Stimulated activated CD8-positive, alpha-beta memory T cell treated with anti-CD3 and anti-CD28 coated beads, Interleukin-4, amount 100 ng/mL, for 24 hours (primary cell): ENCODE measurements around the gene FAM163B.

ENCODE experiments used
- DNase-seq: peaks from one replicate; pipeline ENCODE4 v3.0.0-alpha.2; 2020; ENCODE audit warnings: low read depth

FAM163B gene

DNA sequence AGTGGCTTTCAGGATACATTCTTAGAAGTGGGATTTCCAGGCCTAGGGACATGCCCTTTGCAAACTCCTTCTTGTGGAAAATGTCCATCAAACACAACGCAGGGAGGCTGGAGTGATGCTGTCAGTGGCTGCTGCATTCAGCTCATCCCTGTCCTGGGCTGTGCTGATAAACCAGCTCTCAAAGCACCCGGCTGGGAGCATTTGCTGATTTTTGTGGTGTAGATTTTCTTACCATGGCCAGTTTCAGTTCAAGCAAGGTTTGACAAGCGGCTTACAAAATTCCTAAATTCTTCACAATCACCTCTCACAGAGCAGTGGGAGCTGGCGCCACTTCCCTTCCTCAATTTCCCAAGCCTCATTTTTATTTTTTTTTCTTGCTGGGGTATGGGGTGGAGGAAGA lies 28.2 kb downstream of the FAM163B start:
- DNase-seq = no peak

DNA sequence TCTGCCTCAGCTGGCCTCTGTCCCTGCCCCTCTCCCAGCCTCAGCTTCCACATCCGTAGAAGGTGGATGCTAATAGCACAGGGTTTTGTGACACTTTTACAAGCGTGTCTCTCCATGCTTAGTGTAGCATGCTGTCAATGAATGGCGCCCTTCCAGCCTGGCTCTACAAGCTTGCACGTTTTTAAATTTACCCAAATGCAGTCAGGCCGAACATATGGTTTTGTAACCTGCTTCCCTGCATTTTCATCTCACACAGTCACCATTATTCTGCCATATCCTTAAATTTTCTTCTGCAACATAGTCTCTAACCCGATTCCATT lies 28.8 kb downstream of the FAM163B start:
- no peak for DNase-seq

DNA sequence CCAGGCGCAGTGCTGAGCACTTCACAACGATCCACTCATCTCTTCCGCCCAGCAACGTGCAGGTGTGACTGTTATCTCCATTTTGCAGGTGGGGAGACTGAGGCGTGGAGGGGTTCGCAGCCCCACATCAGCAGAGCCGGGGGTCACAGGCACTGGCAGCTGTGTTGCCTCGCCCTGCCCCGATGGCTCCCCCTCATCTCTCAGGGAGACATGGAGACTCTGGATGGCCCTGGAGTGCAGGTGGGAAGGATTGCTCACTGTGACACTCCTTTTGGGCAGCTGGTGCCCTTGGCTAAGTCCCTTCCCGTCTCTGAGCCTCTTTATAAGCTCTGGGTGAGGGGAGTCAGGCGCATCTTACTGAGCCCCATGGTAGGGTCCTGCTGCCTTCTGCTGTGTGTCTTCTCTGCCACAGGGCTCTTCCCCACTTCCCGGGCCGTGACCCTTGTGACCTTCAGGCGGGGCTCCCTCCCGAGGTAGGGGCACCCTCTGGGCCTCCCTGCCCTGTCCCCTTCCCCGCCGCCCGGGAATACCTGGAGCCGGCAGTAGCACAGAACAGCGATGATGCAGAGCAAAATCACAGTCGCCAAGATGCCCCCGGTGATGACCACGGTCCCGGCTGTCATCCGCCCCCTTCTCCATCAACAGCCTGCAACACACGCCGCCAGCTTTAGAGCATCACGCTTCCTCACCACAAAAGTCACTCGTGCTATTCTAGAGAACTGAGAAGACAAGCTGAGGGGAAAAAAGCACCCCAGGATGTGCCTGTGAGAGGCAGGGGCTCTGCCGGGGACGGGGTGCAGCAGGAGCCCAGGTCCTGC lies 29.4 kb downstream of the FAM163B start:
- DNase-seq = no peak

DNA sequence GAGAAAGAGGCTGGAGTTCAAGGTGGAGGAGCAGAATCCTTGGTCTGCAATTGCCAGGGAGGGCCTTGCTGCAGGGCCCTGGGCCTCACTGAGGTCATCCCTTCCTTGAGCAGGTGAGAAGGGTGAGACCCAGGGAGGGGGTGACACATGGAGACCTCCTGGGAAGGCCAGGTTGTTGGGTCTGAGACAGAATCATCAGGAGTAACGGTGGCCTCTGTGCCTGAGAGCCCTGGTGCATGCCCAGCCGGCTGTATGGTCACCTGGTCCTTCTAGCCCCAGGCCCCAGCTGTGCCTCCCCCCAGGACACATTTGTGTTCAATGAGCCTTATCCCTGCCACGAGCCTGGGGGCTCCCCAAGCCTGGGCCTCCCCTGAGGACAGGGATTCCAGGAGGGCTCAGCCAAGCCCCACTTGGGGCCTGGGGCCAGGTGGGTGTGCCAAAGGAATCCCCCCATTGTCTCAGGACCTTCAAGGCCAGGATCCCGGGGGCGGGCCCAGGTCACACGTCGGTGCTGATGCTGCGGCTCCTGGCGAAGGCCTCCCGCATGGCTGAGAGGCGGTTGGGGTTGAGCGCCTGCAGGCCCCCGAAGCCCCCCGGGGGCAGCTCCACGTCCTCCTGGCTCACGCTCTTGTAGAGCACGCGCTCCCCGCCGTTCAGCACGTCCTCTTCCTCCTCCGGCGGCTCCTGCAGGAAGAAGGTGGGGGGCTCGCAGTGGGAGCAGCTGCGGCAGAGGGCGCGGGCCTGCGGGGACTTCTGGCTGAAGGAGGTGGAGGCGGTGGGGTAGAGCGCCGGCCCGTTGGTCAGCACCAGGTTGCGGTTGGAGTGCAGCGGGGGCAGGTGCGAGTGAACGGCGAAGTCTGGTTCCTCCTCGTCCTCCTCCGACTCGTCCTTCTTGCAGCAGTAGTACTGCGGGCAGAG lies 30.4 kb downstream of the FAM163B start:
- no peak for DNase-seq

DNA sequence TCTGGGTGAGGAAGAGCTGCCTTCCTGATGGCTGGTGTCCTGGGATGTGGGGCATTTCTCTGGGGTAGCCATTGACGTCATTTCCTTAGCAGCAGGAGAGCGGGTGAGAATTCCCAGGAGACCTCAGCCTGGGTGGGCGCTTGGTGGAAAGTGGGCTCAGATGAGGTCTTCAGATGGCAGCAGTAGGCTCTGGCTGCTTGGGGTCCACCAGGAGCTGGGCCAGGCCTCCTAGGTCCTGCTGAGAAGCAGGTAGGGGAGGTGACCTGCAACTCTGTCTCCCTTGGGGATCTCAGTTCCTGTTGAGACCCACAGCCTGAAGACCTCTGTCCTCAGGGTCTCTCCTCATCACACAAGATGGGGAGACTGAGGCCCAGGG lies 31.5 kb downstream of the FAM163B start:
- DNase-seq = no peak

DNA sequence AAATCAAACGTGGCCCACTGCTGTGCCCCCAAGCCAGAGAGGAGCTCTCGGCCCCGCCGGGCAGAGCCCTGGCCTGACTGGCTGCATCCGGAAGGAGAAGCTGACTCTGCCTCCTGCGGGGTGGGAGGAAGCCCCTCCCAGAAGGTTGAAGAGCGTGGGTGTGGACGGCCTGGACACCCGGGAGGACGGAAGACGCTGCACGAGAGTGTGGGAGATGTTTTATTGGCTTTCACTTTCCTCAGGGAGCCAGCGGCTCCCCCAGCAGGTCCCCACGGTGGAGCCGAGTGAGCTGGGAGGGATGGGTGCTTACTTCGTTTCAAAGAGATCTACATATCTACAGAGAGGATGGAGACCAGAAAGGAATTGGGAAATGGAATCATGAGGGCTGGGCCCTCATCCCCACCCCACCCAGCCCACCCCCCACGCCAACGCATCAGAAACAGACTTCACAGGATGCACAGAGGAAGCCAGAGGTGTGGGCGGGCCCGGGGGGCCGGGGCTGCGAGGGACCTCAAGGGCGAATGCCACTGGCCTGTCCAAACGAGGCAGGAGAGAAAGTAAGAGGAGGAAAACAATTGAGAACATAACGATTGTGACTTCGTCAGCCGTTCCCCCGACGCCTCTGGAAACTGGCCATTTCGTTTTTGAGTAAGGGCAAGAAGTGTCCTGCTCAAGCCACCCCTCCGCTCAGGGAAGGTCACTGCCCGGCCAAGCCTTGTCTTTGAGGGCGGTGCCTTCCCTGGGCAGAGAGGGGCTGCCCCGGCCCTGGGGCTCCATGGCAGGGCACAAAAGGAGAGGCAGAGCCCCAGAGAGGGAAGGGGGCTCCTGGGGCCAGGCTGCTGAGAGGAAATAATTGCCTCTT lies 32.1 kb downstream of the FAM163B start:
- DNase-seq = no peak

DNA sequence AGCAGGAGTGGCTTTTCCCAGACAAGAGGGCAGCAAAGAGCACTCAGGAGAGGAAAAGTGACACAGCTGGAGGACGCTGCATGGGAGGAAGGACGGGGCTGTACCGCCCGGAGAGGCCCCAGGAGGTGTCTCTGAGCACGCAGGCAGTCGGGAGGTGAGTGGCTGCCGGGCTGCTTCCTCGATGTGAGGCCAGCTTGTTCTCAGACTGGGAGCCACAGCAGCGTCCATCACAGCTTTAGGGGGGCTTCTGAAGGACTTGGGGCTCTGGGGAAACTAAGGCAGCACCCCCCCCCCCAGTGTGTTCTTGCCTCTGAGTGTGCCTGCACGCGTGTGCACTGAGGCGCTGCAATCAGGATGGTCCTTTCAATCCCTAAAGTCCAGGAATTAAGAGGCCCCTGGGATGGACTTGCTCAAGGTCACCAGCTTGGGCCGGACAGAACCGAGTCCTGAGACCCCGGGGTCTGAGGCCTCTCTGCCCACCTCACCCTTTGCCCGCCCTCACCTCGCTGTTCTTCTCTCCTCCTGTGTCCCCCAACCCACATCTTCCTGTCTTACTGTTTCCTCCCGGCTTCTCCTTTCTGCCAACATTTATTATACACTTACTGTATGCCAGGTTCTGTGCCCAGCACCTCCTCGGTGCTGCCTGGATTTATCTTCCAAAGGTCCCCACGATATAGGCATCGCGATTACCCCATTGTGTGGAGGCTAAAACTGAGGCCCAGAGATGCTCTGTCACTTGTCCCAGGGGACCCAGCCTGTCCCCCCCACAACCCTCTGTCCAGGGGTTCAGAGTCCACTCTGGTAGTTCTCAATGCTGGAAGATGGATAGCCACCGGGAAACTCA lies 32.9 kb downstream of the FAM163B start:
- DNase-seq = no peak

DNA sequence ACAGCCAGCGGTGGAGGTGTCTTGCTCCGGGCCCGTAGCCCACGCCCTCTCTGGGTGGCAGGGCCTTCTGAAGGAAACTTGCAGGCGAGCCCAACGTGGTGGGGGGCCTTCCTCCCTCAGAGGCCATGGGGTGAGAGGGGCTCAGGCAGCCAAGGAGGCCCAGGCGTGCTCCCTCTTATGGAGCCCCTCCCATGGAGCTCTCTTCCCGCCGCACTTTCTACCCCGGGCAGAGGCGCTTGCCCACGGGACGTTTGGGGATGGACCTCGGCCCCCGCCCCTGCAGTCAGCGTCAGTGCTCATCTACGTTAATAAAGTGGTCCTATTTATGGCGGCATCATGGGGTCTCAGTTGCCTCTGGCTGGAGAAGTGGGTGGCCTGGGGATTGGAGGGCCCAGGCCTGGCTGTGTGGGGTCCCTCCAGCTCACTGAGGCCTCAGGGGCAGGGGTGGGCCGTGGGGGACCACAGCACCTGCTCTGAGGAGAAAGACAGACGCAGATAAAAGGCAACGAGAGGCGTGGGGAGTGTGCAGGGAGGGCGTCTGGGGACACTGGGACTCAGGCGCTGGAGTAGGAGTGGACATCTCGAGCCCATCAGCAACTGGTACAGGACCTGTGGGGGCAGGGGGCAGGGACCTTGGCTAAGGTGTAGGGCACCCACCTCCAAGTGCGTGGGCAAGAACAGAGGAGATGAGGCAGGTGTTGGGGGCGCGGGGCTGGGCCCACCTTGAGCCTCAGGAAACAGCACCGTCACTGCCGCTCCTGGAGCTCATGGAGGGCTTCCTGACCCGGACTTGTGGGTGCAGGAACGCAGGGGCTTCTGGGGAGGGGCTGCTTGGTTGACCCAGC lies 33.8 kb downstream of the FAM163B start:
- DNase-seq = no peak

DNA sequence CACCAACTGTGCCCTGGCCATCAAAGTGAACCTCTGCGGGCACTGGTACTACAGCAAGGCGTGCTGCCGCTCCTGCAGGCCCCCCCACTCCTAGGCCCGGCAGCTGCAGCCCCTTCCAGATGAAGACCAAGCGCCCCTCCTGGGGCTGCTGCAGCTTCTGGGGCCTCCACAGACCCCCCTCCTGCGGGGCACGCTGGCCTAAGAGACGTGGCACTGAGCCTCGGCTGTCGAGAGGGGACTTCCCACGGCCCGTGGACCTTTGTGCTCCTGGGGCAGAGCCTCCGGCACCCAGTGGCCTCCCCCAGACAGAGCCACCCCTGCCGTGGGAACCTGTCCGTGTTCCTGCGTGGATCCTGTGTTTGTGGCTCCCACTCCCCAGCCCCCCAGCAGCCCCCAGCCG lies 34.4 kb downstream of the FAM163B start:
- no peak for DNase-seq

DNA sequence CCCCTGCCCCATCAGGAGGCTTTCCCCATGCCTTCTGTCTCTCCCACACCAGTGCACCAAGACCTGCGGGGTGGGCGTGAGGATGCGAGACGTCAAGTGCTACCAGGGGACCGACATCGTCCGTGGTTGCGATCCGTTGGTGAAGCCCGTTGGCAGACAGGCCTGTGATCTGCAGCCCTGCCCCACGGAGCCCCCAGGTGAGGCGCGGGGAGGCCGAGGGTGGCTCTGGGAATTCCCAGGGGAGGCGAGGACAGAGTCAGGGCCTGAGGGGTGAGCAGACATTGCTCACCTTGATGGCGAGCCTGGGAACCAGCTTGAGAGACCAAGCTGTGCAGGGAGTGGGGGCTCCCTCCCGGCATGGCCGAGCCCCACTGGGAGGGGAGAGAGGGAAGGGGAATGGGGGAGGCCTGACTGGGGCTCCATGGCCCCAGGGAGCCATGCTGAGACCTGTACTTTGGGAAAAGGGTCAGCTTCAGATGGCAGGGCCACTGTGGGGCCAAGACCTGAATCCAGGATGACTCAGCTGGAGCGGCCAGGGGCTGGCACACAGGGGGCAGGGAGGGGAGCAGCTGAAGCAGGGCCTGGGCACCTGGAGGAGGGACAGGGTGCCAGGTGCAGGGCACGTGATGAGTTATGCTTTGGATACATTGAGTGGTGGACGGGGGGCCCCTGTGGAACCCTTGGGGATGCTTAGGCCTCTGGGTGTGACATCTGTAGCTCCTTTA lies 35.2 kb downstream of the FAM163B start:
- no peak for DNase-seq

DNA sequence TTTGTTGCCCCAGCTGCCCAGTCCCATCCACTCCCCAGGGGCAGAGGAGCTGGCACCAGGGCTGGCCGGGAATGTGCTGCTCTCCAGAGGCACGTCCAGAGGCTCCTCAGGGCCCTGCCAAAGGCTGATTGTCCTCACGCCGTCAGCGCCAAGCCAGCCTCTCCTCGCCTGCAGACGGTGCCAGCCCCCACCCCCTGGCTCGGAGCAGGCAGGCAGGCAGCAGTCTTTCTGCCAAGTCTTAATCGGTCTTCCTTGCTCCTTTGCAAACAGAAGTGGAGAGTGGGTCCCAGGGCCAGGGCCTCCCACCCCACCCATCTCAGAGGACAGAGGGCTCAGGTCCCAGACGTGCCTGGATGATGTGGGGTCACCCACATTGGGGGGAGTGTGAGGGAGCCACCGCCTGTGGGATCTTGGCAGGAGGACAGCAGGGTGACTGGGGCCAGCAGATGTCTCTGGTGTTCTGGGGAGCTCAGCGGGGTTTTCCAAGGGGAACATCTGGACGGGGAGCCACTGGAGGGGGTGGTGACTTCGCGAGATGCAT lies 36.3 kb downstream of the FAM163B start:
- no peak for DNase-seq

DNA sequence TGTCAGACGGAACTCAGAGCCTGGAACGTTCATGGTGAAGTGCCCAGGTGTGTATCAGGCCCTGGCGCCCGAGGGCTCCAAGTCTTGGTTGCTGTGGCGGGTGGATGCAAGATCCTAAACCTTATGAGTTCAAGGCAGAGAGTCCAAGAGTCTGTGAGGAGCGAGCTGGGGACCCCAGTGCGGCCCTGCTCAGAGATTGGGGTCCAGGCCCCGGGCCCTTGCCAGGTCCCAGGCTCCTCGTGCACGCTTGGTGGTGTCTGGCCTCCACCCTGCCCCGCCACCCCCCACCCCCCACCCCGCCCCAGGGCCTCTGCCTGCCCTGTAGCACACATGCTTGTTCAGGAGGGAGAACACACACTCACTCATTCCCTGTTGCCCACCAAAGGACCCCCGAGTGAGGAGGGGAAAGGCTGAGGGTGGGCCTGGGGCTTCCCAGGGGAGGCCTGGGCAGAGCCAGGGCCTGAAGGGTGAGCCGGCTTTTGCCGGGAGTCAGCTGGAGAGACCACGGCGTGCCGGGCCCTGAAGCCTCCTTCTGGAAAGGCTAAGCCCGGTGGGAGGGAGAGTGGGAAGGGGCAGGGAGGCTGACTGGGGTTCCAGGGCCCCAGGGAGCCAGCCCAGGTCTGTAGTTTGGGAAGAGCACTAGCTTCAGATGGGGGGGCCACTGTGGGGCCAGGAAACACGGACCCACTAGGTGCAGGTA lies 37.1 kb downstream of the FAM163B start:
- no peak for DNase-seq

DNA sequence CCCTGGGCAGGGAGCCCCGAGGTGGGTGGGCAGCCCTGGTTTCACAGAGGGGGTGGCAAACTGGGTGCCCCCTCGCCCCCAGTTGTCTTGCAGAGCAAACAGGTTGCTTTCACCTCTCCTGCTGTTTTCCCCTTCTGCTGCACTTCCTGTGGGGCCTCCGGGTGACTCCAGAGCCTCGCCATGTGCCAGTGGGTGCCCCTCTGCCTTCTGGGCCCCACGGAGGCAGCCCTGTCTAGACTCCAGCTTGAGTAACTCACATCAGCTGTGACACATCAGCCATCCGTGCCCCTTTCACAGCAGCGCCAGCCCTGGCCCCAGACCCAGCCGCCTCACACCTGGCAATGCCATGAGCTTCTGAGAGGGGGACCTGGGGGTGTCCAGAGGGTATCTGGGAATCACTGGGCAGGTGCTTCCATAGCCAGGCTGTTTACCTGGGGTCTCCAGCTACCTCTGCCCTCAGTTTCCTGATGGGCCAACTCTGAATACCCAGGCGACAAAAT lies 37.7 kb downstream of the FAM163B start:
- no peak for DNase-seq

DNA sequence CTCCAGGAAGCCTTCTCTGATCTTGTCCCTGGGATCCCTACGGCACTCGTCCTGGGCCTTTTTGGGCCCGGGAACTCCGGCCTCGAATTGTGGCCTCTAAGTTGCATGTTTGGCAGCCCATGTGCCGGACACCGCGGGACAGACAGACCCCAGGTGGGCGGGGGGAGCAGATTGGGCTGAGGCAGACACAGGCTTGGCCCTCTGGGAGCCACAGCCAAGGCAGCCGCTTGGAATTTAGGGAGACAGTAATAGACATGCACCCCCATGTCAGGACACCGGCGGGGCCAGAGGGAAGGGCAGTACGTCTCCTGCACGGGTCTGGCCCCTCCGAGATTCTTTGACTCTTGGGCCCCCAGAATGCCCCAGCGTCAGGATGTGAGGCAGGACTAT lies 38.5 kb downstream of the FAM163B start:
- DNase-seq = no peak

DNA sequence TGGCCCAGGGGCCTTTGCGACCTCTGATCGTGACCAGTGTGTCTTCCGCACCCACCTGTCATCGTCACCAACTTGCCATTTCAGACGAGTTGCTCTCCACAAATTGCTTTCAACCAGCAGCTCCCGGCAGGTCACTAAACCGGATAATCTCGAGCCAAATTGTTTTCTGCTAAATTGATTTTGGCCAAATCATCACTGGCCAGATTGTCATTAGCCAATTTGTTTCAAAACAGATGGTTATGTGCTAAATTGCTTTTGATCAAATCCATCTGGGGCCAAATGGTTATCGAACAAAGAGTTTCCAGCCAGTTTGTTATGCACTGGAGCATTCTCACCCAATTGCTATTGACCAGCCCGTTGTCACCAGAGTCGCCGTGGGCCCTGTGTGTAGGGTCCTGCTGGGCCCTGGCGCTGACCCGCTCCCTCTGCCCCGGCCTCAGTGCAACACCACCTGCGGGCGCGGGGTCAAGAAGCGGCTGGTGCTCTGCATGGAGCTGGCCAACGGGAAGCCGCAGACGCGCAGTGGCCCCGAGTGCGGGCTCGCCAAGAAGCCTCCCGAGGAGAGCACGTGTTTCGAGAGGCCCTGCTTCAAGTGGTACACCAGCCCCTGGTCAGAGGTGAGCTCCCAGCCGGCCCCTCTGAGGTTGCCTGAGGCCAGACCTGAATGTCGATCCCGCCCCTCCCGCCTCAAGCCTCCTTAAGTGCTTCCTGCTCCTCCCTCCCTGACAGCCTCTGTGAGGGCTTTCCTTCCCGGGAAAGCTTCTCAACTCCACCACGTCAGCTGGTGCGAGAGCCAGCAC lies 39.1 kb downstream of the FAM163B start:
- DNase-seq = no peak

DNA sequence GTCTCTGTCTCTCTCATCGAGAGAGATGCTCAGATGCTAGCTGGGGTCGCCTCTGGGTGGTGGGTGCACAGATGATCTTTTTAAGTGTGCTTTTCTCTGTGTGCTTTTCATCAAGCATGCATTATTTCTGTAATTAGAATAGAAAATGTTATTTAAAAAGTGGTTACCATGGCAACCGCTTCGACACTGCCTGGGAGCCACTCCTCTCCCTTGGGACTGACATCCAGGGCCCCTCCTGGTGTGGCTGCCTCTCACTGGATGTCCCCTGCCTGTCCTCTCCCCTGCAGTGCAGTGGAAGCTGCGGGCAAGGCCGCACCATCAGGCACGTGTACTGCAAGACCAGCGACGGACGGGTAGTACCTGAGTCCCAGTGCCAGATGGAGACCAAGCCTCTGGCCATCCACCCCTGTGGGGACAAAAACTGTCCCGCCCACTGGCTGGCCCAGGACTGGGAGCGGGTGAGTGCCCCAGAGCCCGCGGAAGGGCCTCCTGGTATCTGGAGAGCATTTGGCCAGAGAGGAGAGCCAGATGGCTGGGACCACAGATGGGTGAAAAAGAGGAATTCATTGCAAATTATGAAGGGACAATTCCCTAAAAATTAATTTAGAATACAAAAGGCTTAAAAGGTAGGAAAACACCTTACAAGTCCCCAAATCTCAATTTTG lies 39.9 kb downstream of the FAM163B start:
- DNase-seq = no peak

DNA sequence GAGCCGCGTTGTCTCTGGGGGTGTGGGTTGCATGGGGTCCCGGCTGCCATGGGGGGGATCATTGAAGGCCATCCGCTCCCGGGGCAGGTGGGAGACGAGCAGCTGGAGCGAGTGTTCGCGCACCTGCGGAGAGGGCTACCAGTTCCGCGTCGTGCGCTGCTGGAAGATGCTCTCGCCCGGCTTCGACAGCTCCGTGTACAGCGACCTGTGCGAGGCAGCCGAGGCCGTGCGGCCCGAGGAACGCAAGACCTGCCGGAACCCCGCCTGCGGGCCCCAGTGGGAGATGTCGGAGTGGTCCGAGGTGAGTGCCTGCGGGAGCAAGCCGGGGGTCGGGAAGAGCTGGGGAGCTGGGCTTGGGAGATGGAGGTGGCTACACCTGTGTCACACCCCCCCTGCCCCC lies 41.0 kb downstream of the FAM163B start:
- no peak for DNase-seq
